Adrenal gland (tissue), 12 donors: ENCODE data around the gene SSH2. TPM values are rescaled to one million over a fixed set of nuclear protein-coding genes. Genes with fewer than 3 reads are reported as not detected.
A peak's percentile ranks its signal among the peaks of the same experiment; 100 is the strongest.

ENCODE experiments used
- DNase-seq, 7 donors: peaks; one replicate each; pipeline ENCODE4 v3.0.0-alpha.2; 2019 to 2020
- H3K27ac ChIP-seq, 5 donors: fragments of 200-600 bp; sonication (generic) in 4 of 5; 1 replicate in 3 of 5; 2 replicates in 2 of 5; pipeline versions ENCODE4 v1.5.1 to v1.8.0; 2016 to 2020; ENCODE audit warnings: mild to moderate bottlenecking in 1 of 5
- H3K27me3 ChIP-seq: fragments of 200-600 bp; 2 replicates; pipeline ENCODE4 v1.8.0; 2021
- H3K36me3 ChIP-seq, 2 donors: fragments of 200-600 bp; replicated peaks in 1 of 2; 1 replicate in 1 of 2; 2 replicates in 1 of 2; pipeline versions ENCODE4 v1.5.1 to v1.8.0; 2018 to 2022
- H3K4me1 ChIP-seq, 2 donors: fragments of 200-600 bp; replicated peaks in 1 of 2; 1 replicate in 1 of 2; 2 replicates in 1 of 2; pipeline versions ENCODE4 v1.5.1 to v1.8.0; 2018 to 2021
- H3K4me3 ChIP-seq, 4 donors: fragments of 200-600 bp; sonication (generic) in 3 of 4; one replicate each; pipeline ENCODE4 v1.5.1; 2016 to 2018
- H3K9me3 ChIP-seq, 3 donors: fragments of 200-600 bp; sonication (generic) in 1 of 3; replicated peaks in 1 of 3; 1 replicate in 2 of 3; 2 replicates in 1 of 3; pipeline versions ENCODE4 v1.5.1 to v1.8.0; 2016 to 2021
- CTCF ChIP-seq, 6 experiments: fragments of 450-650 bp in 4 of 6; fragments of 200-600 bp in 2 of 6; sonication (generic) in 1 of 6; IDR thresholded peaks; 1 replicate in 5 of 6; 2 replicates in 1 of 6; pipeline versions ENCODE4 v1.5.1 to v1.8.0; 2016 to 2021; ENCODE audit warnings: antibody characterized with exemption in 6 of 6, mild to moderate bottlenecking in 2 of 6, moderate library complexity in 1 of 6
- POLR2A ChIP-seq, 2 donors: fragments of 450-650 bp; IDR thresholded peaks; one replicate each; pipeline ENCODE4 v1.6.1; 2017; ENCODE audit warnings: antibody characterized with exemption in 2 of 2, mild to moderate bottlenecking in 2 of 2, moderate library complexity in 1 of 2
- WGBS, 4 donors: extraction: QIAGEN DNeasy Blood & Tissue Kit in 2 of 4; methylation state at CpG; one replicate each; pipeline versions ENCODE4 v1.1.5 to v1.1.7; 2013 to 2017; 5-methylcytosine and 5-hydroxymethylcytosine counted together
- intact Hi-C, 2 donors: fragments of 100-400 bp; cut with DNase I; formaldehyde crosslinking; loops; one replicate each; pipeline versions ENCODE4 v1.14.1 to v1.15.0; 2022 to 2023
- polyA plus RNA-seq, 3 donors: library from polyadenylated mRNA; stranded (reverse); fragments of 200-250 nt in 2 of 3; fragments of 350-450 nt in 1 of 3; fragmentation: Illumina TruSeq in 1 of 3; extraction: RNeasy Lipid Tissue Mini Kit (QIAGEN cat#74804) in 1 of 3; gene quantifications; one replicate each; pipeline ENCODE4 v1.2.3, GENCODE V29; 2013 to 2014
- total RNA-seq, 9 donors: library from RNA; depleted of rRNA in 4 of 9; stranded (reverse); fragments of >200 nt in 4 of 9; fragments of 120-200 nt in 1 of 9; fragmentation: NEBNext Ultra II Directional in 1 of 9; extraction: Animal tissue kit (Norgen Biotek cat#: 25700) in 1 of 9; gene quantifications; one replicate each; pipeline versions ENCODE4 v1.1.0 to v1.2.4, GENCODE V29; 2013 to 2023
- donor health status: healthy with polysubstance abuse.
- donor health status: Bipolar disorder and iron deficiency.
- donor health status: DM: yes; HTN: yes; CAD: no.
- donor health status: DM: no; HTN: no; CAD: no.
- donor health status: DM: no; HTN: no; CAD: no.
- donor health status: DM: yes; HTN: yes; CAD: no.

Gene SSH2
- total and polyA plus RNA-seq, 12 donors = 7.6 to 35.8 (median 20.8) TPM

GRCh38 chr17:29613352-29613837 is 316.6 kb downstream of the SSH2 start:
- Histone ChIP-seq H3K4me3 (peak overlapping the region in 1 of 4 donors; percentile 38), H3K27ac (peak overlapping the region in 2 of 5 donors; percentile 28 to 41), H3K36me3 (no peaks in the 10 kb centered on the region), H3K27me3 (no peaks in the 10 kb centered on the region), H3K9me3 (no peaks in the 10 kb centered on the region), H3K4me1 (peaks cover 26 to 53% of the 10 kb centered on the region in 2 donors)
- WGBS, 4 donors = 1 to 3% (median 2%) methylated on average over 6 to 50 of the region's 50 CpGs
- peak; percentile 94 to 98 (median 96) for DNase-seq
- intact Hi-C loops = loop anchor here in 1 of 2 donors (5.0 kb wide), 1 partner anchor 36 kb away; no protein-coding TSS in a partner anchor
- TF ChIP-seq CTCF (IDR thresholded peaks at IDR 0.05) = peak; percentile 50 to 94 (median 80)
- no peak for TF ChIP-seq POLR2A (IDR thresholded peaks at IDR 0.05)

DNA sequence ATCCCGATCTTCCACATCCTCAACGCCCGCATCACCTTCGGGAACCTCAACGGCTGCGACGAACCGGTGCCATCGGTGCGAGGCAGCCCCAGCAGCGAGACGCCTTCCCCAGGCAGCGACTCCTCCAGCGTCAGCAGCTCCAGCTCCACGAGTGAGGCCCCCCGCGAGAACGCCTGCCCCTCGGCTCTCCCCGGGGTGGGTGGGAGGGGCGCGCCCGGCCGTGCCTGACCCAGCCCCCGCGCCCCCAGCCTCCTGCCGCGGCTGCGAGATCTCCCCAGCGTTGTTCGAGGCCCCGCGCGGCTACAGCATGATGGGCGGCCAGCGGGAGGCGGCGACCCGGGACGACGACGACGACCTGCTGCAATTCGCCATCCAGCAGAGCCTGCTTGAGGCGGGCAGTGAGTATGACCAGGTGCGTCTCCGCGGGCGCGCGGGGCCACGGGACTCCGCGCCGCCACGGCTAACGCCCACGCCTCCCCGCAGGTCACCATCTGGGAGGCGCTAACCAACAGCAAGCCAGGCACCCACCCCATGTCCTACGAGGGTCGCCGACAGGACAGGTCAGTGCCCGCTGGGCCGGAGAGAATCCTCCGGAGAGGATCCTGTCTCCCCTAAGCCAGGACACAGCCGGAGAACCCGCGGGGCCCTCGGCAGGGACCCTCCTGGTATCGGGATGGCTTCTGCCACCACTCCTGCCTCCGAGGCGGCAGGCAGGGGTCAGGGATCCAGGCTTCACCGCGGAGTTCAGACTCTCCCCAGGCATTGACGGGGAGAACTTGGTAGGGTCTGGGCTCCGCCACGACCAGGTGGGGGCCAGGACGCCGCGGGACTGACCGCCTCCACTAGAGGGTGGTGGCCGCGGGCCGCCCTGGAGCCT is 317.4 kb downstream of the SSH2 start:
- intact Hi-C loops = loop anchor here in 1 of 2 donors (5.0 kb wide), 1 partner anchor 35 kb away; no protein-coding TSS in a partner anchor
- H3K4me1 ChIP-seq = peaks cover 25 to 46% of the 10 kb centered on the region in 2 donors
- no peaks in the 10 kb centered on the region for H3K9me3 ChIP-seq
- WGBS, 4 donors = 39 to 91% (median 54%) methylated on average over 12 to 85 of the region's 85 CpGs
- no peaks in the 10 kb centered on the region for H3K36me3 ChIP-seq
- peak overlapping the region in 1 of 4 donors; percentile 38 for H3K4me3 ChIP-seq
- DNase-seq = peak in 1 of 7 donors; percentile 38
- peak overlapping the region in 2 of 5 donors; percentile 28 to 41 for H3K27ac ChIP-seq
- no peak for TF ChIP-seq POLR2A (IDR thresholded peaks at IDR 0.05)
- TF ChIP-seq CTCF (IDR thresholded peaks at IDR 0.05) = no peak
- H3K27me3 ChIP-seq = no peaks in the 10 kb centered on the region

GRCh38 chr17:29612094-29612403 is 318.0 kb downstream of the SSH2 start:
- TF ChIP-seq CTCF (IDR thresholded peaks at IDR 0.05) (no peak), POLR2A (IDR thresholded peaks at IDR 0.05) (no peak)
- DNase-seq = no peak
- 87 to 97% (median 94%) methylated on average over 10 to 12 of the region's 12 CpGs; no CpG with 5 or more reads in 1 of the 4 donors for WGBS, 4 donors
- peaks cover 19 to 40% of the 10 kb centered on the region in 2 donors for H3K4me1 ChIP-seq
- no peak overlapping the region for H3K27ac ChIP-seq
- no peaks in the 10 kb centered on the region for H3K9me3 ChIP-seq
- no peaks in the 10 kb centered on the region for H3K27me3 ChIP-seq
- H3K36me3 ChIP-seq = no peaks in the 10 kb centered on the region
- intact Hi-C loops = loop anchor here in 1 of 2 donors (5.0 kb wide), 1 partner anchor 35 kb away; no protein-coding TSS in a partner anchor
- no peak overlapping the region for H3K4me3 ChIP-seq

- TF ChIP-seq CTCF (IDR thresholded peaks at IDR 0.05) (no peak), POLR2A (IDR thresholded peaks at IDR 0.05) (no peak)
- H3K36me3 ChIP-seq = no peaks in the 10 kb centered on the region
- H3K4me1 ChIP-seq = peaks cover 17 to 34% of the 10 kb centered on the region in 2 donors
- intact Hi-C loops = loop anchor here in 1 of 2 donors (5.0 kb wide), 1 partner anchor 34 kb away; no protein-coding TSS in a partner anchor
- H3K27me3 ChIP-seq = no peaks in the 10 kb centered on the region
- H3K27ac ChIP-seq = no peak overlapping the region
- 90 to 98% (median 97%) methylated on average over 7 to 11 of the region's 11 CpGs for WGBS, 4 donors
- H3K4me3 ChIP-seq = no peak overlapping the region
- no peaks in the 10 kb centered on the region for H3K9me3 ChIP-seq
- DNase-seq = no peak
These were observed 318.5 kb downstream of the SSH2 start for GRCh38 chr17:29611351-29612093.
